Measurements from ENCODE around the gene FLT3. TPM values are rescaled to one million over a fixed set of nuclear protein-coding genes. Genes with fewer than 3 reads are reported as not detected.
"Not testable (repeated sequence)": the region's sequence is repeated elsewhere in the genome, so short reads cannot be mapped to it uniquely, and the experiment has no call there.

The FLT3 gene
- total RNA-seq, 2 donors from 2014 or later = not detected

DNA sequence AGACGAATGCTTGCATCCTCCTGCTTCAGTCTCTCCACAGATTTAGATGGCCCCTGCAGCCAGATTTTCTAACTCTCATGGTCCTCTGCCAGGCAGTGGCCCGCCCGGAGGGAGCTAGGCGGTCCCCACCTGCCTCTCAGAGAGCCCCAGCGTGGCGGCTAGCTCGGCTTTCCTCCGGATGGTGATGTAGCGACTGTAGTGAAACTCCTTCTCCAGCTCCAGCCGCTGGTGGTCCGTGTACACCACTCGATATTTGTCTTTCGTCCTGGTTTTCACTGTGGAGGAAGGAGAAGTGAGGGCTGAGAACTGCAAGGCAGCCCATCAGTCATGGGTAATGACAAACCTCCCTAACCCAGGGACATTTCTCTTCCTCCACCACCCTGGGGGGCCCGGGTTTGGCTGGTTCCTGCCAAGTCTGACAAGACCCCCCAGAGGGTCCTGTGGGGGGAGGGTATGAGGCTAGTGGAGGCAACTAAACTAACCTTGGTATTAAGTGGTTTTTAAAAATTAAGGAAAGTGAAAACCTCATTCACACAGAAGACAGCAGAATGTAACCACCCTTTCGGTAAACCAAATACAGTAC lies 135.5 kb downstream of the FLT3 start:
- Mint-ChIP-seq H3K36me3 (no peaks in the 10 kb centered on the region), H3K27ac (no peak overlapping the region), H3K9me3 (no peaks in the 10 kb centered on the region)
- DNase-seq (ENCODE audit: low spot score in 2 of 2) (no peak), ATAC-seq (no peak)

DNA sequence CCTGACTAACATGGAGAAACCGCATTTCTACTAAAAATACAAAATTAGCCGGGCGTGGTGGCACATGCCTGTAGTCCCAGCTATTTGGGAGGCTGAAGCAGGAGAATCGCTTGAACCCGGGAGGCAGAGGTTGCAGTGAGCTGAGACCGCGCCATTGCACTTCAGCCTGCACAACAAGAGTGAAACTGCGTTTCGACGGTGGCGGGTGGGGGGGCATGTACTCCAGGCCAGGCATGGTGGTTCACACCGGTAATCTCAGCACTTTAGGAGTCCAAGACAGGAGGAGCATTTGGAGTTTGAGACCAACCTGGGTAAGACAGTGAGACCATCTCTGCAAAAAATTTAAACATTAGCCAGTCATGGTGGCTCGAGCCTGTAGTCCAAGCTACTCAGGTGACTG lies 136.2 kb downstream of the FLT3 start:
- not testable (repeated sequence) for H3K36me3 Mint-ChIP-seq; H3K9me3 Mint-ChIP-seq; DNase-seq (ENCODE audit: low spot score in 2 of 2); ATAC-seq; H3K27ac Mint-ChIP-seq

DNA sequence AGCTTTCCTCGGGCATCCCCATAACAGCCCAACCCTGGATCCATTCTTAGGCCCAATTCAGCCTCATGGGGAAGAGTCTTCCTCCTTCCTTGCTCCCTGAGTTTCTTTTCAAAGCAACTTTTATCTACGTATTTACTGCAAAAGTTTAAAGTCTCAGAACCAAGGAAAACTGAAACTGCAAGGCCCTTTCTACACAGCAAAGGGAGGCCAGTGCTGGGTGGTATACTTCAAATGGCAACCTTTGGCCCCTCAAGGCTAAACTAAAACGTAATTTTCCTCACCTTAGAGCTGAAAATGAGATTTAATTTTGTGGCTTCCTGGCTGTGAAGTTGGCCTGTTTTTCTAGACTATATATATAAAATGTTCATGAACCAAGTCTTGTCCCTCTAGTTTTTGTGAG lies 136.9 kb downstream of the FLT3 start:
- DNase-seq (ENCODE audit: low spot score in 2 of 2) = no peak
- ATAC-seq = no peak
- Mint-ChIP-seq H3K36me3 (no peaks in the 10 kb centered on the region), H3K9me3 (no peaks in the 10 kb centered on the region), H3K27ac (no peak overlapping the region)

DNA sequence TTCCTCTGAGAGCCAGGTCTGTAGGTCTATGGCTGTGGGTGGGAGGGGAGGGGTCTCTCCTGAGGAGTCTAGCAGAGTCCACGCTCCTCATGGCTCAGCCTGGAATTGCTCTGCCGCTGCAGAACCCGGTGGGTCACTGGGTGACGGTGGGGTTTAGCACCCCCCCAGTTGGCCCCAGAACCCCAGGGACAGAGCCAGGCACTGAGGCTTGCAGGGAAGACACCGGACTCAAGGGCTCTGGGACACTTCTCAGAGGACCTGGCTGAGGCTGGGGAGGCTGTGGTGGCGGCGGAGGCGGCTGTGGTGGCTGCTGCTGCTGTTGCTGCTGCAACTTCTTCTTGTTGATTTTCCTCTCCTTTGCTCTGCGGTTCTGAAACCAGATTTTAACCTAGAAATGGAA lies 137.4 kb downstream of the FLT3 start:
- ATAC-seq = no peak
- no peak for DNase-seq (ENCODE audit: low spot score in 2 of 2)
- Mint-ChIP-seq H3K36me3 (no peaks in the 10 kb centered on the region), H3K27ac (no peak overlapping the region), H3K9me3 (no peaks in the 10 kb centered on the region)

DNA sequence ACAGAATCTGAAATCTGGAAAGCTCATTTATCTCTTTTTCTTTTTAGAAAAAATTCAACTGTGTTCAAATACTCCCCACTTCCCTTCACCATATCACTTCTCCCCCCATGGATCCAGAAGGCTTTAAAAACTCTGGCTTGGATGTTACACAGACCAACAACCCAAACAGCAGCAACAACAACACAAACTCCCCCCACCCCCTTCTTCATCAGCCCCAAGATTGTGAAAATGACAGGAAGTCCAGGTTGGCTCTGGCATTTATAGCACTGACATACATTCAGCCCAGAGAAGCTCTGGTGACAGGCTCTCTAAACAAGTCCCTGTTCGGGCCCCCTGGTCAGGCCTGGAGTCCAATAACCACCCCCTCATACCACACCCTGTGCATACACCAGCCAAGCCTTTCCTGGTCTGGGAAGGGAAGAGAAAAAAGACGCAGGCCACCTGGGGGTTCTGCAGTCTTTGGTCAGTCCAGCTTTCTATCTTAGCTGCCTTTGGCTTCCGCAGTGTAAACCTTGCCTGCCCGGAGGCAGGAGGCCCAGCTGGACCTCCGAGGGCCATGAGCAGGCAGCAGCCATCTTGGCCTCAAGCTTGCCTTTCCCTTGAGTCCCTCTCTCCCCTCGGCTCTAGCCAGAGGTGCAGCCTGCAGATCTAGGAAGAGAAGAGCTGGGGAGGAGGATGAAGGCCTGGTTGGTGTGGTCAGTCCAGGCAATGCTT lies 138.1 kb downstream of the FLT3 start:
- Mint-ChIP-seq H3K9me3 (no peaks in the 10 kb centered on the region), H3K36me3 (no peaks in the 10 kb centered on the region), H3K27ac (no peak overlapping the region)
- DNase-seq (ENCODE audit: low spot score in 2 of 2) = no peak
- ATAC-seq = no peak

DNA sequence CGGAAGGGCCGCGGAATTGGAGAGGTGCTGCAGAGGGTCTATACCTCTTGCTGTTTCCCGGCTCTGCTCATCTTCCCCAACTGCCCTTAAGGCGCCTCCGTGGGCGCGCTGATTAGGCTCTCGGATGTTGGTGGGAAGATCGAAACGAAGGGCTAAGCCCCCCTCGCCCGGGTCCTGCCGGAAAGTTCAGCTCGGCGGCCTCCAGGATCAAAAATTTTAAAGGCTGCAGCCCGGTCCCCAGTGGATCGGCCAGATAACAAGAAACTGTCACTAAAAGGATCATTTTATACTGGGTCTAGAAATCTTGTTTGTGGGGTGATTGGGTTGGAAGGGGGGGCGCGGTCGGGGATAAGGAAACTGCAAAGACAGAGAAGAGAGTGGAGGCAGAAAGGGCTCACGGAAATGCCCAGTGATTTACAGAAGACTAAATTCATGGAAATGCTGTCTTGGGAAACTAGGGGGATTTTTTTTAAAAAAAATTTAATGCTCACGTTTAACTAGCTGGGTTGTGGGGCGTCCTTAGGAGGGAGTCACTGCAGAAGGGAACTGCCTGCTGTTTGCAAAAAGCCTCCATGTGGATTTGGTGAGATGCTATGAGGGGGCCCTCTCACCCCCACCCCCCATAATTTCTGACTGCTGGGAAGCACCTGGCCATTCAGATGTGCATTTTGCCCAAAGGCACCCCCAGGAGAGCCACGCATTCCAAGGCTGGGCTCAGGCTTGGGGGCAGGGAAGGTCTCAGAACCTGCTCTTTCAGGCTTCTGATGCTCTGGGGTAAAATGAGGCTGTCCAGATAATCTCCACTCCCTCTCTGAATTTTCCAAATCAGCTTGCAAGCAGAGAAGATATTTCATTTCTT lies 138.9 kb downstream of the FLT3 start:
- no peaks in the 10 kb centered on the region for H3K36me3 Mint-ChIP-seq
- no peak overlapping the region for H3K27ac Mint-ChIP-seq
- no peak for ATAC-seq
- no peaks in the 10 kb centered on the region for H3K9me3 Mint-ChIP-seq
- no peak for DNase-seq (ENCODE audit: low spot score in 2 of 2)

DNA sequence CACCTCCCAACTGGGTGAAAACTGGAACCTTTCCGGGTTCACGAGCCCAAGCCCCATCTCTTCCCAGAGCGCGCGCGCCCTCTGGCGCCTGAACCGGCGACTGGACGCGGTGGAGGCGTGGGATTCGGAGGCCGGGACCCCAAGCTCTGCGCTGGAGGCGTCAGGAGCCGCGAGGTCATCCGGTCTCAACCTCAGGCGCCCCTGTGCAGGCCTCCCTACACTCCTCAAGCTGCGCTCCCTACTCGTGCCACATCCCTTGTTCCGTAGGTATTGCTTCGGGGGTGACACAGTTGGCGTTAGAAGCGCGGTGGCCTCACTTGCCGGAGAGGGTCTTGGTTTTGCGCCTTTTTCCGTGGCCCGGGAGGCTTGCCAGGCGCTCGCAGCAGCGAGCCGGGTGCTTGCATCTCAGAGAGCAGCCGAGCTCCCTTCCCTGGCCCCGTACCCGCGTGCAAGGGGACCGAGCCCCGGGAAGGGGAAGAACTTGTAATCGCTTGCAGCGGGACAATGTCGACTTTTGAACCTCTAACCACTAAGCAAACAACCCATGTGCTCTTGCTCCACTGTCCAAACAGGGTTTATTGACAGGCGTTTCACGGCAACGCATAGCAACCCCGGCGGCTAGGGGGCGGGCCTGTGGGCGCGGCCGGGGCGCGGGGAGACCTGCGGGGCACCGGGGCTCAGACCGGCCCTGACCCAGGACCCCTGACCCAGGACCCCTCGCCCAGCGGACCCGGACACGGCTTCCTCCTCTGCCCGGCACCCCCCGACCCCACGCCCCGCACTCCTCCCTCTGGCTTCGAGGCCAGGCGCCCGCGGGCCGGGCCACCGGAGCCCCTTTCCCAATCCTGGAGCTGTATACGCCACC lies 139.8 kb downstream of the FLT3 start:
- Mint-ChIP-seq H3K36me3 (no peaks in the 10 kb centered on the region), H3K9me3 (no peaks in the 10 kb centered on the region), H3K27ac (no peak overlapping the region)
- peak; percentile 55 to 76 for ATAC-seq
- peak in 1 of 2 donors; percentile 69 for DNase-seq (ENCODE audit: low spot score in 2 of 2)

DNA sequence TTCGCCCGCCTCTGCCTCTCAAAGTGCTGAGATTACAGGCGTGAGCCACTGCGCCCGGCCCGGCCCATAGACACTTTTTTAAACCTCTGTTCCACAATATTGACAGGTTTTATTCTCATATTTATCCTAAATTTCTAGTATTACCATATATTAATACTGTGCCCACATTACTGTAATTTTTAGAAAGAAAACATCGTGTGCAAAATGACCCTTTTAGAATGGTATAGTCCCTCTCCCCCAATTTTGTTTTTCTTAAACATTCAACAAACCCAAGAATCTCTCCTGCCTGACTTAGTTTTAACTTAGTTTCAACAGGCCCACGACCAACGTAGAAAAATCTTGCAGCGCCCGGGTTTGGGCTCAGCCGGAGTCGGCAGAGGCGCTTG lies 140.4 kb downstream of the FLT3 start:
- DNase-seq (ENCODE audit: low spot score in 2 of 2) (no peak), ATAC-seq (no peak)
- no peaks in the 10 kb centered on the region for H3K36me3 Mint-ChIP-seq
- H3K9me3 Mint-ChIP-seq = no peaks in the 10 kb centered on the region
- no peak overlapping the region for H3K27ac Mint-ChIP-seq

DNA sequence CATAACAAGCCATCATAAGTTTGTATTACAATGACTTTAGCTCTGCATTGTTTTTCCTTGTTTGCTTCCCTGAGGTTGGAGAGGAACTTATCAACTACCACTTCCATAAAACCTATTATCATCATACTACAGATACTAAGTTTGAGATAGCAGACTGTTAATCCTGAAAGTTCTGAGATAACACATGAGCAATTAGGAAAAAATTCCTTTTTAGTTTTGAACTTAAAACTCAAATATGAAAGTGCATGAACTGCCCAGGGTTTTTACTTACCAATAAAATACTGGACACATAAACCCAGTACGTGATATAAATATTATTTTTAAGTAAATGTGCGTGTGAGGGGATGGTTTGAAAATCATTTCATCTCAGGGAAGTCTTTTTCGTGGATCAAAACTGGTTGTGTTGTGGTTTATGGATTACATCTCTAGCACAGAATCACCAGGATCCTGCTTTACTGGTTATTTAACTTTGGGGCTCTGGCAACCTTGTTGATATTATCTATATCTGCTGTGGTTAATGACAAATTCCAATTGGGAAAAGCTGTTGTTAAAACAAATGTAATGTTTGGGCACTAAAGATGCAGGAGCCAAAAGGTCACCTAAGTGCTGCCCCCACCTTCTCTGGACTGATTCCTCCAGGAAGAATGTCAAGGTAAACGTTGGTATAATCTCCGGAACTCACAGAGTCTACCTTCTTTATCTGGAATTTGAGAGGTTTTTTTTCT lies 143.6 kb downstream of the FLT3 start:
- Mint-ChIP-seq H3K9me3 (no peaks in the 10 kb centered on the region), H3K36me3 (peaks cover 0 to 4% of the 10 kb centered on the region in 2 donors), H3K27ac (no peak overlapping the region)
- ATAC-seq (no peak), DNase-seq (ENCODE audit: low spot score in 2 of 2) (no peak)

DNA sequence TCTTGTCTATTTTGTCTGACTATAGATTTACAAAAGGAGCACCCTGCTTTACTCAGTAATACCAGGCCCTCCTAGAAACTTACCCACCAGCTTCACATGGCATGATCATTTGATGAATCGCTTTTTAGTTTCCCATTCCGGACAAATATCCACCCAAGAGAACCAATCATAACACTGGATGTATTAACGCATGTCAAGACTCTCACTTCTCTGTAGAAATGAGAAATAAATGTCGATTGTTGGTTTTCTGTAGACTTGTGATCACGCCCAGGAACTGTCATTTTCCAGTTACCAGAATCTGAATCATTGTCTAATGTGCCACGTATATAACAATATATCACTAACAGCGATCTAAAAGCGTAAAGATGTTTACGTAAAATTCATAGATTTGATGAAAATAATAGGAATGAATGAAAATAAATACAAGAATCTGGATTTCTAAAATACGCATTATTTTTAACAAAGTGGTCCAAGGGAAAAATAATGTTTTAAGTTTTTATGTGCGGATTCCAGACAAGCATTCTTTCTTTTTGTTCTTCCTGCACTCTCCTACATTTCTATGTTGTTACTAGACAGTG lies 145.3 kb downstream of the FLT3 start:
- Mint-ChIP-seq H3K36me3 (peaks cover 0 to 7% of the 10 kb centered on the region in 2 donors), H3K9me3 (no peaks in the 10 kb centered on the region), H3K27ac (no peak overlapping the region)
- ATAC-seq (no peak), DNase-seq (ENCODE audit: low spot score in 2 of 2) (no peak)

DNA sequence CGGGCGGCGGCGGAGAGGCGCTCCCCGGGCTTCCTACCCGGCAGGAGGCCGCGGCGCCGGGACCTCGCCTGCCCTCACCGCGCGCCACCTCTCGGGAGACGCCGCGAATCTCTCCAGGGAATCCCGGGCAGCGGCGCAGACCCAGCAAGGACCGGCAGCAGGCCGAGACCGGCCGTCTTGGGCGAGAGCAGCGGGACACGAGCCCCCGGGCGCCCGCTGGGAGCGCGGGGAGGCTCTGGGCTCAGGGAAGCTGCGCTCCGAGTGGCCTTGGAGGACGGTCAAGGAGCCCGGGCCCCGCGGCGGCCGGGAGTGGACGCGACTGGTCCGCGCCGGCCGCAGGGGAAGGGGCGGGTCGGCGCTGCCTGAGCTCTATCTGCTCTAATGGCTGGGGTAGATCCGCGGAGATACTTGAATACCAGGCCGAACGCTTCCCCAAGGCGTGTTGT lies 145.9 kb downstream of the FLT3 start:
- Mint-ChIP-seq H3K27ac (no peak overlapping the region), H3K9me3 (no peaks in the 10 kb centered on the region), H3K36me3 (peaks cover 0 to 10% of the 10 kb centered on the region in 2 donors)
- ATAC-seq = peak; percentile 49 to 57
- no peak for DNase-seq (ENCODE audit: low spot score in 2 of 2)

DNA sequence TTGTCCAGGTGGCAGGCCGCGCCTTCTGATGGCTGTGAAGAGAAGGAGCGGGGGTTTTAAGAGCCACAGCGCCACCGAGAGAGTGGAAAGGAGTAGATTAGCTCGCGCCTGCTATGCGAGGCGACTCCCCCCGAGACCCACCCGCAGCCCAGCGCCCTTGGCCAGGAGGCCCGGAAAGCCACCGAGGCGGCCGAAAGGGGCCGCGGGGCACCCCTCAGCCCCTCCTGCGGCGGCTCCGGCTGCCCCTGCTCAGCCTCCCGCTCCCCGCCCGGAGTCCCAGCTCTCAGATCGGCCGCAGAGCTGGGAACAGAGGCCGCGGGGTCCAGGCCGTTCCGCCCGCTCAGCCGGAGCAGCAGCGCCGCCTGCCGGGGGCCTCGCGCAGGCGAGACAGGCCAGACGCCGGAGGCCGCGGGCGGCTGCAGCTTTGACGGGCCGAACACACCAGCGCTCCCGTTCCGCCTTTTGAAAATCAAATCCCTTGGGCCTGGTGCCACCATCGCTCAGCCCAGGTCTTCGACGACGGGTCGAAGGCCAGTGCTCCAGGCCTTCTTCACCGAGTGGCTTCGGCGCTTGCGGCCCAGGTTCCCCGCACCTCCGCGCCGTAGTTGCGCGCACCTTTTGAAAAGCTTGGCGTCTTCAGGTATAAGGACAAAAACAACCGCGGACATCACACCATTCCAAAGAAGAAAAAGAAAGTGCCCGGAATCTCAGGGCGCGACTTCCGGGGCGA lies 146.5 kb downstream of the FLT3 start:
- H3K9me3 Mint-ChIP-seq = no peaks in the 10 kb centered on the region
- ATAC-seq (peak; percentile 96 to 97), DNase-seq (ENCODE audit: low spot score in 2 of 2) (peak; percentile 61 to 88)
- H3K27ac Mint-ChIP-seq = no peak overlapping the region
- peaks cover 0 to 10% of the 10 kb centered on the region in 2 donors for H3K36me3 Mint-ChIP-seq
